ENCODE data around the gene PRSS27.

GRCh38 chr16:2687531-2688308, 32.3 kb downstream of the PRSS27 start:
- TF ChIP-seq CTCF (IDR thresholded peaks at IDR 0.05 in 4 of 5, conservative IDR thresholded peaks at IDR 0.05 in 1 of 5) (no peak), POLR2A (IDR thresholded peaks at IDR 0.05) (no peak)
